Measurements from ENCODE around the gene C10orf143.
A peak's percentile ranks its signal among the peaks of the same experiment; 100 is the strongest.
"Not testable (repeated sequence)": the region's sequence is repeated elsewhere in the genome, so short reads cannot be mapped to it uniquely, and the experiment has no call there.

C10orf143 gene

DNA sequence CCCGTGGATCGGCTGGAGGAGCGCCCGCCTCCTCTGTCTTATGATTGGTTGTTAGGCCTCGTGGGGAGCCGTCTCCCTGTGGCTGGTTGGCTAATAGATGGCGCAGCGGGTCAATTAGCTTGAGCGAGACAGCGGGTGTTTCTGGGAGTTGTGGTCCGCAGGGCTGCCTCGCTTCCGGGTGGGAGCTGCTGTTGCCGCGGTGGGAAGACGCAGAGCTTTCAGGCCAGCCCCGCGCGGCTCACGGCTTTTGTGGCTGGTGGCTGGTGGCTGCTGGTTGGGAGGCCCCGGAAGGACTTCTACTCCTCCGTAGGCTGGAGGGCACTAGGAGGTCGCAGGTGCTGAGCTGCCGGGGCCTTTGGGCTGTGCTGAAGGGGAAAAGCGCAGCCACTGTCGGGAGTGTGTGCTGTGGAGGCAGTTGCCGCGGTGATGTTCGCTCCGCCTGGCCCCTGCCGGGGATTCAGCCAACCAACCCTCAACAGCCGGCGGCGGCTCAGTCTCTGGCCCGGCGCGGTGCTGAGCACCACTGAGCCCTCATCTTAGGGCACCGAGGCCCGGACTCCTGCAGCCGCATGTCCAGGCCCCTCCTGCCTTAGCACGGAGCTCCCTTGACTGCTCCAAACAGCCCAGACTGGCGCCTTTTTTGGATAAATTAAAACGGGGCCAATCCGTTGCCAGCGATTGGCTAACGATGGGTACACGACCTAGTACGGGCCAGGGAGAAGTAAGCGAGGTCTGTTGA lies 652 bp upstream of the C10orf143 start:
- peak overlapping the region; percentile 67 for H3K4me3 ChIP-seq (ENCODE audit: low read depth, low read length)
- TF ChIP-seq, protein P1, sequence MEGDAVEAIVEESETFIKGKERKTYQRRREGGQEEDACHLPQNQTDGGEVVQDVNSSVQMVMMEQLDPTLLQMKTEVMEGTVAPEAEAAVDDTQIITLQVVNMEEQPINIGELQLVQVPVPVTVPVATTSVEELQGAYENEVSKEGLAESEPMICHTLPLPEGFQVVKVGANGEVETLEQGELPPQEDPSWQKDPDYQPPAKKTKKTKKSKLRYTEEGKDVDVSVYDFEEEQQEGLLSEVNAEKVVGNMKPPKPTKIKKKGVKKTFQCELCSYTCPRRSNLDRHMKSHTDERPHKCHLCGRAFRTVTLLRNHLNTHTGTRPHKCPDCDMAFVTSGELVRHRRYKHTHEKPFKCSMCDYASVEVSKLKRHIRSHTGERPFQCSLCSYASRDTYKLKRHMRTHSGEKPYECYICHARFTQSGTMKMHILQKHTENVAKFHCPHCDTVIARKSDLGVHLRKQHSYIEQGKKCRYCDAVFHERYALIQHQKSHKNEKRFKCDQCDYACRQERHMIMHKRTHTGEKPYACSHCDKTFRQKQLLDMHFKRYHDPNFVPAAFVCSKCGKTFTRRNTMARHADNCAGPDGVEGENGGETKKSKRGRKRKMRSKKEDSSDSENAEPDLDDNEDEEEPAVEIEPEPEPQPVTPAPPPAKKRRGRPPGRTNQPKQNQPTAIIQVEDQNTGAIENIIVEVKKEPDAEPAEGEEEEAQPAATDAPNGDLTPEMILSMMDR (IDR thresholded peaks at IDR 0.05; ENCODE audit: borderline replicate concordance, insufficient read depth, low read depth, low read length): no peak

DNA sequence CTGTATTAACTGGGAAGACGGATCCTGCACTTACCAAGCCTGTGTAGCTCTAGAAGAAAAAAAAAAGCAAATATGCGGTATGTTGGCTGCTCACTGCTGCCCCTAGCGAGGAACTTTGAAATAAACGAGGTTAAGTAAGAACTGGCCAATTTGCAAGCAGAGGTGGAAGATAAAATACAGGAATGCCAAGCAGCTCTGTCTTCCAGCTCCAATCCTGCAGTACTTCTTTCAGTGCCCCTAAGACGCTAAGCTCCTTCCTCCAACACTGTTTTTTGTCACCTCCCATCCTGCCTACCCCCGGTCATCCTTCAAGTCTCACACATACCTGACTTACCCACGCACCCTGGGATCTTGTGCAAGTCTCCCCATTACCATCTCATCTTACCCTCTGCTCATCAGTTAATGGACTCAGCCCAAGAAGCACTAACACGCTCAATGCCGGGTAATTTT lies 809 bp downstream of the C10orf143 start:
- TF ChIP-seq, protein P1 (IDR thresholded peaks at IDR 0.05; ENCODE audit: borderline replicate concordance, insufficient read depth, low read depth, low read length): peak; percentile 72
- peak overlapping the region; percentile 67 for H3K4me3 ChIP-seq (ENCODE audit: low read depth, low read length)

DNA sequence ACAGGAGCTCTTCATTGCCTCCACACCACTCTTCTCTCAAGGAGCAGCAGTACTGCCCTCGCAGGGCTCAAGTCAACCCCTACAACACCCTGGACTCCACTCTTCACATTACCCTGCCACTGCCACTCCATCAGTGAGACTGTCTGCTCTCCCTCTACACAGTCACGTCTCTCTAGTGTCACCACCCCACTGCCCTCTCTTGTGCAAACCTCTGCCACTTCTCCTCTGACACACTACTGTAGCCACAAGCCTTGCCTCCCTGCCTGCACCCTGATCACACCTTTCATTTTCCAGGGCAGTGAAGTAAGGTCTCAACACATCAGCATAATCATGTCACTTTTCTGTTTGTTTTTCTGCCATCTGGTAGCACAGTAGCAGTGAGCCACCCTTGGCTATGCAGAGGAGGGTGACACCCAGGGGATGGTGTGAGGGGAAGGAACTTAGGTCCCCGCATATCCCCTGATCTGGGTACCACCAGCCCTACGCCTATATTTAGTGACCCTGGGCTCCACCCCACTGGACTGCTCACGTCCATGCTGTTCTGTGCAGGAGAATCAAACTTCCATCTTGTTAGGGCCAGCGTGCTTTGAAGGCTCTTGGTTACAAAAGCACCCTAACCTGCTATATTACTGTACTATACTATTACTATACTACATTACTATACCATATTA lies 1.6 kb downstream of the C10orf143 start:
- TF ChIP-seq, protein P1 (IDR thresholded peaks at IDR 0.05; ENCODE audit: borderline replicate concordance, insufficient read depth, low read depth, low read length): no peak
- no peak overlapping the region for H3K4me3 ChIP-seq (ENCODE audit: low read depth, low read length)

- H3K4me3 ChIP-seq (ENCODE audit: low read depth, low read length): not testable (repeated sequence)
Measured at GRCh38 chr10:130108146-130108545, 2.5 kb downstream of the C10orf143 start.

DNA sequence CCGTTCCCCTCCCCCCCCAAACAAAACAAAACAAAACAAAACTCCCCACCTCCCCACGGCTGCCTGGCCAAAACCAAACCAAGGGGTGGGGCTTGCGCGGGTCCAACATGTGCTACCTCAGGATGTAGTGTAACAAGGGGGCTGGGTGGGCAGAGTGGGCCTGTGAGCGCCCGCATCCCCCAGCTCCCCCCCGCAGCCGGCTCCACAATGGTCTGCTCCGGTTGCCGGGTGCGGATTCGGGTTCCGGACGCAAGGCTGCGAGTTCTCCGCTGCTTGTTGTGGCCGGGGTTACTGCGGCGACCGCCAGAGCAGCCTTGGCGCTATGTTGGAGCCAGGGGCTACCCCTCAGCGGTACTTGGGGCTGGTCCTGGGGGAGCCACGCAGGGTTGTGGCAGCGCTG lies 4.9 kb downstream of the C10orf143 start:
- TF ChIP-seq, protein P1 (IDR thresholded peaks at IDR 0.05; ENCODE audit: borderline replicate concordance, insufficient read depth, low read depth, low read length): no peak
- H3K4me3 ChIP-seq (ENCODE audit: low read depth, low read length): no peak overlapping the region

DNA sequence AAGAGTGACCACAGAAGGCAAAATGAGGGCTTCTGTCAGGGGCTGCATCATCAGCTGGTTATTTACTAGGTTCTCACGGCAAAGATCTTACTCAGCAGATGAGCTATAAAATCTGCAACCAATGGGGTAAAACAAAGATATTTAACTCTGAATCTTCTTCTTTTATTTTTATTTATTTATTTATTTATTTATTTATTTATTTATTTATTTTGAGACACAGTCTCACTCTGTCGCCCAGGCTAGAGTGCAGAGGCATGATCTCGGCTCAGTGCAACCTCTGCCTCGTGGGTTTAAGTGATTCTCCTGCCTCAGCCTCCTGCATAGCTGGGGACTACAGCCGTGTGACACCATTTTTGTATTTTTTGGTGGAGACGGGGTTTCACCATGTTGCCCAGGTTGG lies 11.3 kb downstream of the C10orf143 start:
- H3K4me3 ChIP-seq (ENCODE audit: low read depth, low read length): no peak overlapping the region
- TF ChIP-seq, protein P1 (IDR thresholded peaks at IDR 0.05; ENCODE audit: borderline replicate concordance, insufficient read depth, low read depth, low read length): no peak

DNA sequence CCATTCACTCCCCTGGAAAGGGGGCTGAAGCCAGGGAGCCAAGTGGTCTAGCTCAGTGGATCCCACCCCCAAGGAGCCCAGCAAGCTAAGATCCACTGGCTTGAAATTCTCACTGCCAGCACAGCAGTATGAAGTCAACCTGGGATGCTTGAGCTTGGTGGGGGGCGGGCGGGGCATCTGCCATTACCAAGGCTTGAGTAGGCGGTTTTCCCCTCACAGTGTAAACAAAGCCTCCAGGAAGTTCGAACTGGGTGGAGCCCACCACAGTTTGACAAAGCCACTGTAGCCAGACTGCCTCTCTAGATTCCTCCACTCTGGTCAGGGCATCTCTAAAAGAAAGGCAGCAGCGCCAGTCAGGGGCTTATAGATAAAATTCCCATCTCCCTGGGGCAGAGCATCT lies 20.1 kb downstream of the C10orf143 start:
- not testable (repeated sequence) for H3K4me3 ChIP-seq (ENCODE audit: low read depth, low read length)

DNA sequence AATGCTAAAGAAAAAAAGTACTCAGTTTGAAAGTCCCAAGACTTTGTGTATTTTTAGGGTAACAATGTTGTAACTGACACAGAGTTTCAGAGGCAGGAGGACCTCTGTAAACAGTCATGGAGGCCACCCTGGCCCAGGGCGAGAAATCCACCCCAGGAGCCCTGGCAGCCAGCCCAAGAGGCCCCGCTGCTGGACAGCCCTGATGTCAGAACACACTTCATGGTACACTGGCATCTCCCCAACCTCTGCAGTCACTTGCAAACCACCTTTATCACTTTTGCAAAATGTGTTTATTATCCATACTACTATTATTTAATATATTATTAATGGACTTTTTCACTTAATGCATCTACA lies 30.2 kb downstream of the C10orf143 start:
- TF ChIP-seq, protein P1 (IDR thresholded peaks at IDR 0.05; ENCODE audit: borderline replicate concordance, insufficient read depth, low read depth, low read length): no peak
- no peak overlapping the region for H3K4me3 ChIP-seq (ENCODE audit: low read depth, low read length)
